Vagina (tissue), 2 donors: ENCODE measurements around the gene IGSF23.

Experiments
- CTCF ChIP-seq, 3 experiments: fragments of 450-650 bp in 2 of 3; fragments of 200-600 bp in 1 of 3; sonication (generic) in 1 of 3; IDR thresholded peaks; one replicate each; pipeline ENCODE4 v1.5.1; 2017 to 2019; ENCODE audit warnings: antibody characterized with exemption in 3 of 3, mild to moderate bottlenecking in 2 of 3, moderate library complexity in 2 of 3
- POLR2A ChIP-seq, 2 donors: fragments of 450-650 bp; IDR thresholded peaks; one replicate each; pipeline ENCODE4 v1.6.1; 2017; ENCODE audit warnings: antibody characterized with exemption in 2 of 2, mild to moderate bottlenecking in 2 of 2, moderate library complexity in 2 of 2

- TF ChIP-seq CTCF (IDR thresholded peaks at IDR 0.05) (no peak), POLR2A (IDR thresholded peaks at IDR 0.05) (no peak)
These were observed 40.0 kb downstream of the IGSF23 start for GRCh38 chr19:44653343-44653742.
